Upper lobe of left lung (tissue), 6 donors: ENCODE data around the gene PROSER3. TPM values are rescaled to one million over a fixed set of nuclear protein-coding genes. Genes with fewer than 3 reads are reported as not detected.

Experiments used
- ATAC-seq, 2 donors: fragments of 200-7000 bp; cut with Tn5 transposase; one replicate each; pipeline ENCODE4 v1.9.1; 2022; ENCODE audit warnings: mild to moderate bottlenecking in 2 of 2, moderate library complexity in 2 of 2; ENCODE audit not compliant: low FRiP score in 2 of 2
- DNase-seq, 2 donors: peaks; one replicate each; pipeline ENCODE4 v3.0.0-alpha.2; 2019 to 2020
- H3K27ac ChIP-seq, 4 donors: fragments of 200-600 bp; sonication (generic); one replicate each; pipeline ENCODE4 v1.5.1; 2016 to 2019
- H3K27me3 ChIP-seq, 4 donors: fragments of 200-600 bp; sonication (generic); one replicate each; pipeline ENCODE4 v1.5.1; 2017 to 2019
- H3K36me3 ChIP-seq, 4 donors: fragments of 200-600 bp; sonication (generic); one replicate each; pipeline ENCODE4 v1.5.1; 2016 to 2019
- H3K4me1 ChIP-seq, 4 donors: fragments of 200-600 bp; sonication (generic); one replicate each; pipeline ENCODE4 v1.5.1; 2018 to 2019
- H3K4me3 ChIP-seq, 4 donors: fragments of 200-600 bp; sonication (generic); one replicate each; pipeline ENCODE4 v1.5.1; 2017 to 2019; ENCODE audit warnings: mild to moderate bottlenecking in 2 of 4, moderate library complexity in 1 of 4
- H3K9me3 ChIP-seq, 4 donors: fragments of 200-600 bp; sonication (generic); one replicate each; pipeline ENCODE4 v1.5.1; 2018 to 2019
- CTCF ChIP-seq, 6 experiments: fragments of 450-650 bp in 4 of 6; fragments of 200-600 bp in 2 of 6; sonication (generic) in 2 of 6; IDR thresholded peaks; one replicate each; pipeline ENCODE4 v1.5.1; 2016 to 2019; ENCODE audit warnings: antibody characterized with exemption in 6 of 6
- EP300 ChIP-seq, 4 donors: sonication (generic); formaldehyde crosslinking; IDR thresholded peaks; one replicate each; pipeline ENCODE4 v1.5.1; 2017; ENCODE audit warnings: antibody characterized with exemption in 4 of 4, control low read depth in 2 of 4
- POLR2A ChIP-seq, 4 donors: fragments of 450-650 bp; IDR thresholded peaks; one replicate each; pipeline ENCODE4 v1.5.1; 2016 to 2017; ENCODE audit warnings: antibody characterized with exemption in 4 of 4, mild to moderate bottlenecking in 2 of 4
- POLR2AphosphoS5 ChIP-seq, 2 donors: sonication (generic); formaldehyde crosslinking; IDR thresholded peaks; one replicate each; pipeline ENCODE4 v1.5.1; 2017; ENCODE audit warnings: antibody characterized with exemption in 2 of 2
- WGBS, 2 donors: methylation state at CpG; one replicate each; pipeline ENCODE4 v1.1.5; 2017 to 2018; 5-methylcytosine and 5-hydroxymethylcytosine counted together
- total RNA-seq, 6 donors: library from RNA; depleted of rRNA in 4 of 6; stranded (reverse); fragments of >200 nt in 4 of 6; gene quantifications; one replicate each; pipeline versions ENCODE4 v1.1.0 to v1.2.1, GENCODE V29; 2016 to 2021
- donor health status: DM: no; HTN: no; CAD: no; lungs with moderate emphysema.
- donor health status: DM: no; HTN: yes; CAD: no; lungs with severe emphysema.

Gene PROSER3
- total RNA-seq, 6 donors from 2014 or later, result 13.8 to 32.5 (median 19.5) TPM

GRCh38 chr19:35816846-35817245, 58.9 kb downstream of the PROSER3 start:
- WGBS, 2 donors, result 79 to 84% methylated on average over 8 to 9 of the region's 9 CpGs
- Histone ChIP-seq H3K27me3 (no peaks in the 10 kb centered on the region), H3K27ac (no peak overlapping the region), H3K36me3 (no peaks in the 10 kb centered on the region), H3K4me3 (no peak overlapping the region), H3K9me3 (no peaks in the 10 kb centered on the region), H3K4me1 (no peaks in the 10 kb centered on the region)
- DNase-seq (no peak), ATAC-seq (no peak)
- TF ChIP-seq POLR2A (IDR thresholded peaks at IDR 0.05) (no peak), POLR2AphosphoS5 (IDR thresholded peaks at IDR 0.05) (no peak), EP300 (IDR thresholded peaks at IDR 0.05) (no peak), CTCF (IDR thresholded peaks at IDR 0.05) (no peak)

- WGBS, 2 donors, result 65 to 69% methylated on average over 3 of the region's 3 CpGs
- Histone ChIP-seq H3K9me3 (no peaks in the 10 kb centered on the region), H3K4me1 (no peaks in the 10 kb centered on the region), H3K27ac (no peak overlapping the region), H3K4me3 (no peak overlapping the region), H3K27me3 (no peaks in the 10 kb centered on the region), H3K36me3 (no peaks in the 10 kb centered on the region)
- TF ChIP-seq EP300 (IDR thresholded peaks at IDR 0.05) (no peak), POLR2AphosphoS5 (IDR thresholded peaks at IDR 0.05) (no peak), POLR2A (IDR thresholded peaks at IDR 0.05) (no peak), CTCF (IDR thresholded peaks at IDR 0.05) (no peak)
- no peak for ATAC-seq
- DNase-seq, result no peak
These were observed 60.5 kb downstream of the PROSER3 start for GRCh38 chr19:35818445-35818844.

Other genes starting within 250 kb of the PROSER3 start
- 100 to 1,000 TPM in 3 of 6 donors, 10 to 100 TPM in 3; 64.9 to 127 (median 101) TPM for gene DMKN, start 244.5 kb upstream of the PROSER3 start, total RNA-seq
- not detected for gene SBSN, start 229.9 kb upstream of the PROSER3 start, total RNA-seq
- gene GAPDHS, start 224.7 kb upstream of the PROSER3 start, total RNA-seq, result not detected
- gene TMEM147, start 212.6 kb upstream of the PROSER3 start, total RNA-seq, result 10 to 100 TPM; 25.1 to 94.2 (median 71.2) TPM
- gene ATP4A, start 194.5 kb upstream of the PROSER3 start, total RNA-seq, result not detected
- gene PMIS2, start 172.0 kb upstream of the PROSER3 start, total RNA-seq, result not detected
- gene HAUS5, start 145.4 kb upstream of the PROSER3 start, total RNA-seq, result 10 to 100 TPM in 4 of 6 donors, 1 to 10 TPM in 2; 5.6 to 32.5 (median 11.3) TPM
- 10 to 100 TPM; 37.7 to 80.3 (median 71.3) TPM for gene RBM42, start 129.1 kb upstream of the PROSER3 start, total RNA-seq
- 1 to 10 TPM in 3 of 6 donors, under 1 TPM in 1, not detected in 2; 0.83 to 8.0 (median 1.8) TPM for gene ETV2, start 116.4 kb upstream of the PROSER3 start, total RNA-seq
- gene COX6B1, start 109.9 kb upstream of the PROSER3 start, total RNA-seq, result 100 to 1,000 TPM in 5 of 6 donors, 10 to 100 TPM in 1; 90.1 to 290 (median 235) TPM
- gene UPK1A, start 91.7 kb upstream of the PROSER3 start, total RNA-seq, result not detected
- under 1 TPM in 3 of 6 donors, not detected in 3; 0.20 to 0.55 (median 0.30) TPM for gene ZBTB32, start 53.6 kb upstream of the PROSER3 start, total RNA-seq
- gene KMT2B, start 40.2 kb upstream of the PROSER3 start, total RNA-seq, result 10 to 100 TPM; 23.3 to 70.2 (median 37.3) TPM
- gene IGFLR1, start 15.7 kb upstream of the PROSER3 start, total RNA-seq, result 10 to 100 TPM in 5 of 6 donors, 1 to 10 TPM in 1; 6.4 to 28.4 (median 18.8) TPM
- gene U2AF1L4, start 12.8 kb upstream of the PROSER3 start, total RNA-seq, result 100 to 1,000 TPM in 1 of 6 donors, 10 to 100 TPM in 4, 1 to 10 TPM in 1; 8.5 to 157 (median 22.0) TPM
- 10 to 100 TPM; 43.4 to 60.9 (median 54.5) TPM for gene PSENEN, start 12.5 kb upstream of the PROSER3 start, total RNA-seq
- gene LIN37, start 9.6 kb upstream of the PROSER3 start, total RNA-seq, result 10 to 100 TPM in 3 of 6 donors, 1 to 10 TPM in 3; 4.0 to 16.9 (median 10.9) TPM
- 10 to 100 TPM in 4 of 6 donors, 1 to 10 TPM in 2; 4.2 to 46.2 (median 18.4) TPM for gene HSPB6, start 1.1 kb upstream of the PROSER3 start, total RNA-seq
- gene ARHGAP33, start 17.4 kb downstream of the PROSER3 start, total RNA-seq, result 100 to 1,000 TPM in 1 of 6 donors, 10 to 100 TPM in 3, 1 to 10 TPM in 2; 5.9 to 109 (median 14.5) TPM
- not detected for gene PRODH2, start 54.7 kb downstream of the PROSER3 start, total RNA-seq
- gene NPHS1, start 94.3 kb downstream of the PROSER3 start, total RNA-seq, result not detected
- under 1 TPM in 1 of 6 donors, not detected in 5; 0.07 TPM for gene KIRREL2, start 98.7 kb downstream of the PROSER3 start, total RNA-seq
- gene APLP1, start 110.4 kb downstream of the PROSER3 start, total RNA-seq, result 10 to 100 TPM in 1 of 6 donors, 1 to 10 TPM in 4, not detected in 1; 1.5 to 22.8 (median 5.2) TPM
- 10 to 100 TPM in 5 of 6 donors, 1 to 10 TPM in 1; 8.8 to 65.0 (median 23.6) TPM for gene NFKBID, start 142.4 kb downstream of the PROSER3 start, total RNA-seq
- gene HCST, start 144.4 kb downstream of the PROSER3 start, total RNA-seq, result 10 to 100 TPM in 5 of 6 donors, not detected in 1; 10.2 to 40.8 (median 19.9) TPM
- gene TYROBP, start 150.1 kb downstream of the PROSER3 start, total RNA-seq, result 100 to 1,000 TPM; 131 to 532 (median 345) TPM
- 10 to 100 TPM in 4 of 6 donors, 1 to 10 TPM in 2; 6.3 to 17.2 (median 11.8) TPM for gene LRFN3, start 178.2 kb downstream of the PROSER3 start, total RNA-seq
- gene SDHAF1, start 237.0 kb downstream of the PROSER3 start, total RNA-seq, result 10 to 100 TPM; 13.6 to 41.2 (median 28.9) TPM